PC-9 (cell line): ENCODE measurements around the gene PPL. TPM values are rescaled to one million over a fixed set of nuclear protein-coding genes. Genes with fewer than 3 reads are reported as not detected.

Experiments used
- BruUV-seq: library from RNA; stranded (reverse); fragments of 400-500 nt; replicated peaks from 2 replicates; lab custom pipeline; 2021; lab: Mats Ljungman, UMichigan
- CTCF ChIA-PET: fragments of 300-600 bp; sonication (Branson Sonifier 250); formaldehyde crosslinking; loops from one replicate; lab custom pipeline; 2022; ENCODE audit warnings: antibody characterized with exemption; lab: Charles Lee
- POLR2A ChIA-PET: fragments of 300-600 bp; sonication (Branson Sonifier 250); formaldehyde crosslinking; loops from one replicate; lab custom pipeline; 2022; ENCODE audit warnings: antibody characterized with exemption; ENCODE audit not compliant: unreplicated experiment; lab: Charles Lee
- DNase-seq, 2 experiments: peaks; one replicate each; pipeline versions ENCODE4 v3.0.0 to v3.0.0-alpha.2; 2015 to 2022; ENCODE audit warnings: mixed read lengths in 1 of 2
- H2AFZ ChIP-seq: fragments of 200-600 bp; sonication (generic); 2 replicates; pipeline ENCODE4 v1.8.1; 2017; ENCODE audit warnings: antibody characterized with exemption
- H3F3A ChIP-seq: fragments of 200-600 bp; sonication (generic); 2 replicates; pipeline ENCODE4 v1.8.1; 2017; ENCODE audit warnings: antibody characterized with exemption, mild to moderate bottlenecking, low read depth; ENCODE audit not compliant: insufficient read depth
- H3K27ac ChIP-seq: fragments of 200-600 bp; sonication (generic); 2 replicates; pipeline ENCODE4 v1.6.1; 2016; ENCODE audit warnings: mixed run types
- H3K27me3 ChIP-seq: fragments of 200-600 bp; sonication (generic); 2 replicates; pipeline ENCODE4 v1.6.1; 2016; ENCODE audit warnings: low read depth, mixed run types; ENCODE audit not compliant: insufficient read depth
- H3K36me3 ChIP-seq: fragments of 200-600 bp; sonication (generic); 2 replicates; pipeline ENCODE4 v1.6.1; 2016; ENCODE audit warnings: low read depth, mixed run types
- H3K4me1 ChIP-seq: fragments of 200-600 bp; sonication (generic); replicated peaks from 2 replicates; pipeline ENCODE4 v1.6.1; 2016; ENCODE audit warnings: mixed run types; ENCODE audit not compliant: insufficient read depth
- H3K4me2 ChIP-seq: fragments of 200-600 bp; sonication (generic); 2 replicates; pipeline ENCODE4 v1.6.1; 2017; ENCODE audit warnings: mixed run types
- H3K4me3 ChIP-seq: fragments of 200-600 bp; sonication (generic); 2 replicates; pipeline ENCODE4 v1.6.1; 2016; ENCODE audit warnings: mixed run types
- H3K79me2 ChIP-seq: fragments of 200-600 bp; sonication (generic); 2 replicates; pipeline ENCODE4 v1.6.1; 2017; ENCODE audit warnings: low read depth, mixed run types
- H3K9me2 ChIP-seq: fragments of 200-600 bp; sonication (generic); 2 replicates; pipeline ENCODE4 v1.8.1; 2017; ENCODE audit warnings: mild to moderate bottlenecking; ENCODE audit not compliant: insufficient read depth
- H3K9me3 ChIP-seq: fragments of 200-600 bp; sonication (generic); 2 replicates; pipeline ENCODE4 v1.8.1; 2016; ENCODE audit warnings: low read depth; ENCODE audit not compliant: insufficient read depth
- H4K20me1 ChIP-seq: fragments of 200-600 bp; sonication (generic); 2 replicates; pipeline ENCODE4 v1.8.1; 2017; ENCODE audit not compliant: insufficient read depth
- CTCF ChIP-seq: fragments of 200-600 bp; sonication (generic); conservative IDR thresholded peaks from 2 replicates; pipeline ENCODE4 v1.6.1; 2017; ENCODE audit warnings: mixed run types, antibody characterized with exemption, mild to moderate bottlenecking, moderate library complexity
- EZH2 ChIP-seq: fragments of 200-600 bp; sonication (generic); IDR thresholded peaks from 2 replicates; pipeline ENCODE4 v1.8.0; 2017; ENCODE audit warnings: antibody characterized with exemption, low read depth
- intact Hi-C: fragments of 100-400 bp; cut with micrococcal nuclease; formaldehyde crosslinking; loops from one replicate; pipeline ENCODE4 v1.10.0; 2022; ENCODE audit not compliant: unreplicated experiment
- total RNA-seq: library from RNA; stranded (reverse); gene quantifications from 2 replicates; pipeline ENCODE4 v1.2.3, GENCODE V29; 2021

The PPL gene
- total RNA-seq, 1 experiment from 2014 or later = 187 TPM

- peaks cover 26% of the 10 kb centered on the region; the same call in 1 of the 2 replicates for H3F3A ChIP-seq
- H3K9me2 ChIP-seq = no peaks in the 10 kb centered on the region
- intact Hi-C loops = no loop called here
- no peak overlapping the region for H3K4me3 ChIP-seq
- H3K36me3 ChIP-seq = peaks cover 50% of the 10 kb centered on the region
- DNase-seq = no peak
- no peaks in the 10 kb centered on the region for H3K4me1 ChIP-seq
- BruUV-seq = no TSS peak
- H2AFZ ChIP-seq = no peak overlapping the region
- H3K79me2 ChIP-seq = peaks cover 6% of the 10 kb centered on the region; the same call in 1 of the 2 replicates
- H3K27ac ChIP-seq = no peak overlapping the region
- no peaks in the 10 kb centered on the region for H3K9me3 ChIP-seq
- ChIA-PET CTCF (no interaction called here), POLR2A (no interaction called here)
- no peak overlapping the region for H3K4me2 ChIP-seq
- peaks cover 12% of the 10 kb centered on the region for H4K20me1 ChIP-seq
- no peaks in the 10 kb centered on the region for H3K27me3 ChIP-seq
- TF ChIP-seq CTCF (no peak), EZH2 (no peak)
These were observed 99.0 kb downstream of the PPL start for GRCh38 chr16:4837733-4838501.

GRCh38 chr16:4836727-4837126, 100.2 kb downstream of the PPL start:
- POLR2A ChIA-PET = no interaction called here
- Histone ChIP-seq H3K79me2 (no peaks in the 10 kb centered on the region), H3K36me3 (peaks cover 46% of the 10 kb centered on the region), H3K4me1 (no peaks in the 10 kb centered on the region), H2AFZ (no peak overlapping the region), H3K27ac (no peak overlapping the region), H3K9me2 (no peaks in the 10 kb centered on the region), H3K9me3 (no peaks in the 10 kb centered on the region), H3K4me2 (no peak overlapping the region), H3K4me3 (no peak overlapping the region), H3K27me3 (no peaks in the 10 kb centered on the region), H4K20me1 (peaks cover 12% of the 10 kb centered on the region), H3F3A (peaks cover 18% of the 10 kb centered on the region; the same call in 1 of the 2 replicates)
- BruUV-seq = no TSS peak
- intact Hi-C loops = no loop called here
- TF ChIP-seq EZH2 (no peak), CTCF (no peak)
- DNase-seq = no peak
- CTCF ChIA-PET = no interaction called here

GRCh38 chr16:4833584-4833983, 103.4 kb downstream of the PPL start:
- Histone ChIP-seq H2AFZ (no peak overlapping the region), H4K20me1 (peaks cover 10% of the 10 kb centered on the region), H3K27me3 (no peaks in the 10 kb centered on the region), H3K79me2 (no peaks in the 10 kb centered on the region), H3K27ac (no peak overlapping the region), H3K9me2 (no peaks in the 10 kb centered on the region), H3K4me2 (no peak overlapping the region), H3K9me3 (no peaks in the 10 kb centered on the region), H3F3A (peaks cover 11% of the 10 kb centered on the region; the same call in 1 of the 2 replicates), H3K36me3 (peaks cover 43% of the 10 kb centered on the region), H3K4me1 (no peaks in the 10 kb centered on the region), H3K4me3 (no peak overlapping the region)
- no peak for DNase-seq
- intact Hi-C loops = no loop called here
- no TSS peak for BruUV-seq
- POLR2A ChIA-PET = interaction anchor here (0.6 kb wide), 2 partner anchors 43 to 386 kb away, joined by 5 to 7 read pairs; no protein-coding TSS in a partner anchor
- CTCF ChIA-PET = interaction anchor here (0.6 kb wide), 1 partner anchor 285 kb away, joined by 8 read pairs; no protein-coding TSS in a partner anchor
- TF ChIP-seq CTCF (no peak), EZH2 (no peak)
